Tibial nerve (tissue), 4 donors: Measurements from ENCODE around the gene ATP8A2. TPM values are rescaled to one million over a fixed set of nuclear protein-coding genes. Genes with fewer than 3 reads are reported as not detected.

ENCODE experiments used
- DNase-seq, 2 donors: peaks; one replicate each; pipeline ENCODE4 v3.0.0-alpha.2; 2019; ENCODE audit warnings: low spot score in 2 of 2
- H3K27ac ChIP-seq, 4 donors: fragments of 200-600 bp; sonication (generic) in 3 of 4; one replicate each; pipeline ENCODE4 v1.5.1; 2017 to 2019; ENCODE audit warnings: mild to moderate bottlenecking in 1 of 4
- H3K27me3 ChIP-seq, 2 donors: fragments of 200-600 bp; sonication (generic) in 1 of 2; one replicate each; pipeline versions ENCODE4 v1.5.1 to v1.6.0; 2017 to 2019
- H3K36me3 ChIP-seq, 3 donors: fragments of 200-600 bp; sonication (generic); one replicate each; pipeline ENCODE4 v1.5.1; 2018 to 2019
- H3K4me1 ChIP-seq, 4 donors: fragments of 200-600 bp; sonication (generic) in 3 of 4; one replicate each; pipeline ENCODE4 v1.5.1; 2017 to 2019
- H3K4me3 ChIP-seq, 4 donors: fragments of 200-600 bp; sonication (generic) in 3 of 4; one replicate each; pipeline ENCODE4 v1.5.1; 2017 to 2019; ENCODE audit warnings: mild to moderate bottlenecking in 1 of 4, moderate library complexity in 1 of 4
- H3K9me3 ChIP-seq, 4 donors: fragments of 200-600 bp; sonication (generic) in 3 of 4; one replicate each; pipeline ENCODE4 v1.5.1; 2017 to 2019
- EP300 ChIP-seq, 2 donors: sonication (generic); formaldehyde crosslinking; IDR thresholded peaks; one replicate each; pipeline ENCODE4 v1.6.1; 2017; ENCODE audit warnings: antibody characterized with exemption in 2 of 2, mild to moderate bottlenecking in 1 of 2
- POLR2A ChIP-seq, 2 donors: fragments of 450-650 bp; IDR thresholded peaks; one replicate each; pipeline ENCODE4 v1.6.1; 2017; ENCODE audit warnings: antibody characterized with exemption in 2 of 2, mild to moderate bottlenecking in 2 of 2, moderate library complexity in 2 of 2
- WGBS, 2 donors: methylation state at CpG; one replicate each; pipeline ENCODE4 v1.1.5; 2018; 5-methylcytosine and 5-hydroxymethylcytosine counted together
- total RNA-seq, 4 donors: library from RNA; depleted of rRNA; stranded (reverse); fragments of >200 nt; gene quantifications; one replicate each; pipeline ENCODE4 v1.1.0, GENCODE V29; 2016
- TF ChIP-seq, protein P1 (sequence below), 5 experiments: fragments of 200-600 bp in 3 of 5; fragments of 450-650 bp in 2 of 5; sonication (generic) in 3 of 5; IDR thresholded peaks; one replicate each; pipeline ENCODE4 v1.5.1; 2016 to 2019; ENCODE audit warnings: antibody characterized with exemption in 5 of 5, mild to moderate bottlenecking in 3 of 5, moderate library complexity in 2 of 5

Gene ATP8A2
- total RNA-seq, 4 donors from 2014 or later = 0.30 to 1.7 (median 0.61) TPM

DNA sequence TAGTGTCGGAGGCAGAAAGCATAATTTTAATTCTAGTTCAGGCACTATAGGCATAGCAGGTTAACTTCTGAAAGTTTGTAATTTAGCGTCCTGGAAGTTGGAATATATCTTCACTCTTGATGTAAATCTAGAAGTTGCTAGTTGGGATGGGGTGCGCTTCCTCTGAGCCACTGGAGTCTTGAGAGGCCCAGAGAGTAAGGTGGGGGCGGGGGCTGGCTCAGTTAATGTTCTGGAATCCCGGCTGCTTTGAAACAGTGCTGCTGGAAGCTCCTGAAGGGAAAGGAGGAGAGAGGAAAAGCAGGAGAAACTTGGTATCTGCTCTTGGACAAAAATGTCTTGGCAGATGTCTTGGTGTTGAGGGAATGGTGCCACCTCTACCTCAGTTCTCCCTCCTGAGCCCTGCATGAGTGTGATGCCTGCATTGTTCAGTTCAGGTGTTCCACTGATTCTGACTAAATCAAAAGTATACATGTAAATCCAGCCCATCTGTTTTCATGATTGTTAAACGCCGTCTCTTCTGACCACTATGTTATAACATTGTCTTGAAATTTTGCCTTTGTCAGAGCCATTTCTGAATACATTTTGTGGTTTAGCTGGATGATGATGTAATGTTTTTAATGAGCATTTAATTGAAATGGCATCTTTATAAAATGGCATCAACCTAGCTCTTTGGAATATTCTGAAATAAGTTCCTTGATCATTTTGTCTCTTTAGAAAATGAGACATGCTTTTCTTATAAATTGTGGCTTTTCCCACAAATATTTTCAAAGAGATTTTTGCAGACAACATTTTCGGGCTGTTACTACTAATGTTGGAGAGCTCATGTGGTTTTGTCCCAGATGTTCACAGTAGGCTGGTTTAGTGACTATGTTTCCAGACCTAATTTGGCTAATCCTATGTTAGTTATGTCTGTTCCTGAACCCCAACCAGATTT lies 477.3 kb downstream of the ATP8A2 start:
- no peak overlapping the region for H3K4me3 ChIP-seq
- H3K27me3 ChIP-seq = no peaks in the 10 kb centered on the region
- WGBS, 2 donors = 57 to 60% methylated on average over 8 of the region's 8 CpGs
- TF ChIP-seq, protein P1, sequence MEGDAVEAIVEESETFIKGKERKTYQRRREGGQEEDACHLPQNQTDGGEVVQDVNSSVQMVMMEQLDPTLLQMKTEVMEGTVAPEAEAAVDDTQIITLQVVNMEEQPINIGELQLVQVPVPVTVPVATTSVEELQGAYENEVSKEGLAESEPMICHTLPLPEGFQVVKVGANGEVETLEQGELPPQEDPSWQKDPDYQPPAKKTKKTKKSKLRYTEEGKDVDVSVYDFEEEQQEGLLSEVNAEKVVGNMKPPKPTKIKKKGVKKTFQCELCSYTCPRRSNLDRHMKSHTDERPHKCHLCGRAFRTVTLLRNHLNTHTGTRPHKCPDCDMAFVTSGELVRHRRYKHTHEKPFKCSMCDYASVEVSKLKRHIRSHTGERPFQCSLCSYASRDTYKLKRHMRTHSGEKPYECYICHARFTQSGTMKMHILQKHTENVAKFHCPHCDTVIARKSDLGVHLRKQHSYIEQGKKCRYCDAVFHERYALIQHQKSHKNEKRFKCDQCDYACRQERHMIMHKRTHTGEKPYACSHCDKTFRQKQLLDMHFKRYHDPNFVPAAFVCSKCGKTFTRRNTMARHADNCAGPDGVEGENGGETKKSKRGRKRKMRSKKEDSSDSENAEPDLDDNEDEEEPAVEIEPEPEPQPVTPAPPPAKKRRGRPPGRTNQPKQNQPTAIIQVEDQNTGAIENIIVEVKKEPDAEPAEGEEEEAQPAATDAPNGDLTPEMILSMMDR (IDR thresholded peaks at IDR 0.05) = no peak
- TF ChIP-seq POLR2A (IDR thresholded peaks at IDR 0.05) (no peak), EP300 (IDR thresholded peaks at IDR 0.05) (no peak)
- peaks cover 0 to 5% (median 2%) of the 10 kb centered on the region in 4 donors for H3K4me1 ChIP-seq
- no peaks in the 10 kb centered on the region for H3K36me3 ChIP-seq
- H3K9me3 ChIP-seq = no peaks in the 10 kb centered on the region
- H3K27ac ChIP-seq = no peak overlapping the region
- DNase-seq = no peak

DNA sequence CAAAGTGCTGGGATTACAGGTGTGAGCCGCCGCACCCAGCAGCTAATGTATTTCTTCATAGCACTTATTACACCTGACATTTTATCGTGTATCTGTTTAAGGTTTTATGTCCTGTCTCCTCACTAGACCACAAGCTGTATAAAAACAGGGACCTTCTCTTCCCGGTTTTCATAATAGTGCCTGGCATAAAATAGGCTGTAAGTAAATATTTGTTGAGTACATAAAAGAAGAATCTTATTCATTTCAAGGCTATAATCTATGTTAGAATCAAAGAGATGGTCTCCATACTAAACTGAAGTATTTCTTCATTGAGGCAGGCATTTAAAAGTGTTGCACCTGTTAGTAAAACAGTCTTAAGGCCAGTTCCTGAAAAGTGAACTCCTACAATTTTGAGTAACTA lies 486.1 kb downstream of the ATP8A2 start:
- Histone ChIP-seq H3K4me3 (no peak overlapping the region), H3K27me3 (no peaks in the 10 kb centered on the region), H3K27ac (no peak overlapping the region), H3K4me1 (peaks cover 0 to 6% (median 0%) of the 10 kb centered on the region in 4 donors), H3K36me3 (no peaks in the 10 kb centered on the region), H3K9me3 (no peaks in the 10 kb centered on the region)
- TF ChIP-seq POLR2A (IDR thresholded peaks at IDR 0.05) = no peak
- TF ChIP-seq, protein P1 (IDR thresholded peaks at IDR 0.05) = no peak
- TF ChIP-seq EP300 (IDR thresholded peaks at IDR 0.05) = no peak
- no peak for DNase-seq
- 93 to 94% methylated on average over 4 of the region's 4 CpGs for WGBS, 2 donors

DNA sequence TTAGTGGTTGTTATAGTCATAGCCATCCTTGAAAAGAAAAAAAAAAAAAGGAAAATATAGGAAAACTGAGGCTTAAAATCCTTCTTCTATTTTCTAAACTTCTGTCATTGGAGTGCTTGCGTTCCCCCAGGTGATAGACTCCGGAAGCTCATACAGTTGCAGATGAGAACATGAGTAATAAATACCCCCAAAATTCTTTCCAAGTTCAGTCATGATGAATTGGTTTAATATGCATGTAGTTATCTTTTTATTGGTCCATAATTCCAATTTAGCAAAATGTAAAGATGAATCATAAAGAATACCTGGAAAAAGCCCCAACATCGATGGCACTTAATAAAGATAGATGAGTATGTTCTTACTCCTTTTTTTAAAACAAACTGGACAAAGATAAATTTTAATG lies 487.8 kb downstream of the ATP8A2 start:
- Histone ChIP-seq H3K9me3 (no peaks in the 10 kb centered on the region), H3K4me1 (peaks cover 0 to 6% (median 0%) of the 10 kb centered on the region in 4 donors), H3K27me3 (no peaks in the 10 kb centered on the region), H3K27ac (no peak overlapping the region), H3K36me3 (no peaks in the 10 kb centered on the region), H3K4me3 (no peak overlapping the region)
- 63 to 64% methylated on average over 3 of the region's 3 CpGs for WGBS, 2 donors
- no peak for DNase-seq
- TF ChIP-seq EP300 (IDR thresholded peaks at IDR 0.05) (no peak), POLR2A (IDR thresholded peaks at IDR 0.05) (no peak)
- TF ChIP-seq, protein P1 (IDR thresholded peaks at IDR 0.05) = no peak

DNA sequence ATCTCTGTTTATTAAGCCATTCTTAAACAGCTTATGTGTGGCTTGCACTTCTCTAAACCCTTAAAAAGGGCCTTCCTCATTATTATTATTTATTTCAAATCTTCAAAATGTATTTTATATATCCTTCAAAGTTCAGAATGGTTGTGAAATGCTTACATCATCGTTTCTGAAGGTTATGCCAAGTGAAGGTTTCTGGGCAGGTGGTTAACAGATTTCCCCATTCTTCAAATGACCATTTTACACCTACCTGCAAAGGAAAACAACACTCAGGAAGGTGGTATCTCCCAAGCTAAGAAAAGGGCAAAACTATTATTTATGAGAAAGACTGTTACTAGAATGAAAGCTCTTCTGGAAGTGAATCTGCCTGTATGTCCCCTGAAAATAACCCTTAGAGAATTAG lies 488.5 kb downstream of the ATP8A2 start:
- Histone ChIP-seq H3K27ac (no peak overlapping the region), H3K36me3 (no peaks in the 10 kb centered on the region), H3K4me1 (peaks cover 0 to 6% (median 0%) of the 10 kb centered on the region in 4 donors), H3K4me3 (no peak overlapping the region), H3K27me3 (no peaks in the 10 kb centered on the region), H3K9me3 (no peaks in the 10 kb centered on the region)
- no peak for DNase-seq
- TF ChIP-seq, protein P1 (IDR thresholded peaks at IDR 0.05) = no peak
- TF ChIP-seq POLR2A (IDR thresholded peaks at IDR 0.05) (no peak), EP300 (IDR thresholded peaks at IDR 0.05) (no peak)
- WGBS, 2 donors = 81 to 87% methylated on average over 1 of the region's 1 CpG

DNA sequence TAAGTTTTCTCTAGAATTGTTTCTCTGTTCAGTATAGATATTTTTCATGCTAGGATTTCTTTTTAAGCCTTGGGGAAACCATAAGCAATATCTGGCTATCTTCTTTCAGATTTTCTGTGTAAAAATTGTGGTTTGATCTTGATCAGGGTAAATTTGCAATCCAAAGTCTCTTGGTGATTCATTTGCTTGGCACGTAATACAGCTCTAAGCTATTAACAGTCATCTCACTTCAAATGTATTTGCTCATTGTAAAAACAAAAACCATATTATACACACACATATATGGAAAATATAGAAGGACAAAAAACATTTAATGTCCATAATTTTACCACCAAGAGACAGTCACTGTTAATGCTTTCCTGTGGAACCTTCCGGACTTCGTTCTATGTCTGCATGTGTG lies 489.1 kb downstream of the ATP8A2 start:
- Histone ChIP-seq H3K9me3 (no peaks in the 10 kb centered on the region), H3K36me3 (no peaks in the 10 kb centered on the region), H3K4me1 (peaks cover 0 to 6% (median 0%) of the 10 kb centered on the region in 4 donors), H3K27me3 (no peaks in the 10 kb centered on the region), H3K4me3 (no peak overlapping the region), H3K27ac (no peak overlapping the region)
- TF ChIP-seq, protein P1 (IDR thresholded peaks at IDR 0.05) = no peak
- TF ChIP-seq POLR2A (IDR thresholded peaks at IDR 0.05) (no peak), EP300 (IDR thresholded peaks at IDR 0.05) (no peak)
- WGBS, 2 donors = 71 to 78% methylated on average over 3 of the region's 3 CpGs
- DNase-seq = no peak
